IPS DF 19.7 (cell line): ENCODE measurements around the gene BMP7.

Experiments used
- DNase-seq: peaks from one replicate; pipeline ENCODE4 v3.0.0-alpha.2; 2013; ENCODE audit warnings: low read depth, low spot score

BMP7 gene

GRCh38 chr20:57229490-57229889 lies 37.0 kb downstream of the BMP7 start:
- no peak for DNase-seq

- no peak for DNase-seq
Observed at GRCh38 chr20:57225830-57226229, 40.6 kb downstream of the BMP7 start.

GRCh38 chr20:57225197-57225733 lies 41.2 kb downstream of the BMP7 start:
- DNase-seq, result no peak

GRCh38 chr20:57224641-57225138 lies 41.8 kb downstream of the BMP7 start:
- no peak for DNase-seq

GRCh38 chr20:57223648-57224489 lies 42.6 kb downstream of the BMP7 start:
- no peak for DNase-seq

GRCh38 chr20:57222631-57222950 lies 43.9 kb downstream of the BMP7 start:
- no peak for DNase-seq

GRCh38 chr20:57221916-57222630 lies 44.4 kb downstream of the BMP7 start:
- no peak for DNase-seq

- no peak for DNase-seq
Observed at GRCh38 chr20:57220337-57221145, 45.9 kb downstream of the BMP7 start.

GRCh38 chr20:57219071-57219677 lies 47.3 kb downstream of the BMP7 start:
- DNase-seq, result no peak

GRCh38 chr20:57218489-57218888 lies 48.0 kb downstream of the BMP7 start:
- no peak for DNase-seq

- no peak for DNase-seq
Observed at GRCh38 chr20:57217802-57218201, 48.6 kb downstream of the BMP7 start.

GRCh38 chr20:57216669-57217068 lies 49.8 kb downstream of the BMP7 start:
- no peak for DNase-seq

GRCh38 chr20:57215826-57216471 lies 50.5 kb downstream of the BMP7 start:
- no peak for DNase-seq

GRCh38 chr20:57215426-57215825 lies 51.0 kb downstream of the BMP7 start:
- no peak for DNase-seq

- DNase-seq, result no peak
Observed at GRCh38 chr20:57214948-57215347, 51.5 kb downstream of the BMP7 start.

- DNase-seq, result no peak
Observed at GRCh38 chr20:57214427-57214826, 52.0 kb downstream of the BMP7 start.

GRCh38 chr20:57213924-57214323 lies 52.5 kb downstream of the BMP7 start:
- no peak for DNase-seq

GRCh38 chr20:57213291-57213690 lies 53.1 kb downstream of the BMP7 start:
- DNase-seq, result no peak

GRCh38 chr20:57212534-57213276 lies 53.7 kb downstream of the BMP7 start:
- no peak for DNase-seq

GRCh38 chr20:57211908-57212533 lies 54.4 kb downstream of the BMP7 start:
- no peak for DNase-seq
